Dermis microvascular lymphatic vessel endothelial cell (primary cell): Measurements from ENCODE around the gene SNX21. TPM values are rescaled to one million over a fixed set of nuclear protein-coding genes. Genes with fewer than 3 reads are reported as not detected.
A peak's percentile ranks its signal among the peaks of the same experiment; 100 is the strongest.
"Not testable (repeated sequence)": the region's sequence is repeated elsewhere in the genome, so short reads cannot be mapped to it uniquely, and the experiment has no call there.

ENCODE experiments used
- DNase-seq, 2 donors: peaks; one replicate each; pipeline versions ENCODE4 v3.0.0 to v3.0.0-alpha.2; 2010; ENCODE audit warnings: low read depth in 2 of 2
- total RNA-seq: library from RNA; depleted of rRNA; stranded (reverse); fragments of >200 nt; gene quantifications from 2 replicates; pipeline ENCODE4 v1.2.1, GENCODE V29; 2014

SNX21 gene
- total RNA-seq, 1 donor from 2014 or later = 11.7 TPM

GRCh38 chr20:45822857-45823256, 10.7 kb upstream of the SNX21 start:
- DNase-seq = peak in 1 of 2 donors; percentile 11

GRCh38 chr20:45823949-45824835, 9.4 kb upstream of the SNX21 start:
- peak in 1 of 2 donors; percentile 60 for DNase-seq

GRCh38 chr20:45826381-45827019, 7.1 kb upstream of the SNX21 start:
- no peak for DNase-seq

GRCh38 chr20:45827030-45827652, 6.5 kb upstream of the SNX21 start, which contains the start of gene TNNC2:
Gene TNNC2, minus strand, starts transcription at chr20:45827312. Its CDS starts 64 bp downstream, at chr20:45827248.
- DNase-seq = no peak

GRCh38 chr20:45827712-45828111, 5.9 kb upstream of the SNX21 start:
- DNase-seq = no peak

GRCh38 chr20:45828589-45828988, 5.0 kb upstream of the SNX21 start:
- no peak for DNase-seq

- not testable (repeated sequence) for DNase-seq
Measured at GRCh38 chr20:45829673-45830106, 3.9 kb upstream of the SNX21 start.

GRCh38 chr20:45832619-45833018, 980 bp upstream of the SNX21 start:
- DNase-seq = no peak

GRCh38 chr20:45833883-45834796, 541 bp downstream of the SNX21 start:
- DNase-seq = peak in 1 of 2 donors; percentile 70

GRCh38 chr20:45834797-45835161, 1.2 kb downstream of the SNX21 start:
- DNase-seq = no peak

- no peak for DNase-seq
Measured at GRCh38 chr20:45835329-45835765, 1.7 kb downstream of the SNX21 start.

GRCh38 chr20:45835825-45836224, 2.2 kb downstream of the SNX21 start:
- DNase-seq = no peak

GRCh38 chr20:45836841-45837240, 3.2 kb downstream of the SNX21 start:
- no peak for DNase-seq

- no peak for DNase-seq
Measured at GRCh38 chr20:45840700-45841198, 7.2 kb downstream of the SNX21 start.

- DNase-seq = no peak
Measured at GRCh38 chr20:45841407-45842129, 8.0 kb downstream of the SNX21 start.

- DNase-seq = peak in 1 of 2 donors; percentile 32
Measured at GRCh38 chr20:45842169-45842812, 8.7 kb downstream of the SNX21 start.

GRCh38 chr20:45843506-45843905, 9.9 kb downstream of the SNX21 start:
- no peak for DNase-seq

- DNase-seq = no peak
Measured at GRCh38 chr20:45845452-45845851, 11.9 kb downstream of the SNX21 start.

- DNase-seq = no peak
Measured at GRCh38 chr20:45848421-45848820, 14.8 kb downstream of the SNX21 start.
